HG03097 (cell line): Measurements from ENCODE around the gene OXCT1.
"Not testable (repeated sequence)": the region's sequence is repeated elsewhere in the genome, so short reads cannot be mapped to it uniquely, and the experiment has no call there.

Experiments used
- ATAC-seq: cut with Tn5 transposase; IDR thresholded peaks from one replicate; pipeline ENCODE4 v1.9.1; 2021; ENCODE audit not compliant: unreplicated experiment, low FRiP score

The OXCT1 gene

GRCh38 chr5:41785061-41785460, 85.2 kb downstream of the OXCT1 start:
- no peak for ATAC-seq

- ATAC-seq, result no peak
Observed at GRCh38 chr5:41778410-41778809, 91.8 kb downstream of the OXCT1 start.

DNA sequence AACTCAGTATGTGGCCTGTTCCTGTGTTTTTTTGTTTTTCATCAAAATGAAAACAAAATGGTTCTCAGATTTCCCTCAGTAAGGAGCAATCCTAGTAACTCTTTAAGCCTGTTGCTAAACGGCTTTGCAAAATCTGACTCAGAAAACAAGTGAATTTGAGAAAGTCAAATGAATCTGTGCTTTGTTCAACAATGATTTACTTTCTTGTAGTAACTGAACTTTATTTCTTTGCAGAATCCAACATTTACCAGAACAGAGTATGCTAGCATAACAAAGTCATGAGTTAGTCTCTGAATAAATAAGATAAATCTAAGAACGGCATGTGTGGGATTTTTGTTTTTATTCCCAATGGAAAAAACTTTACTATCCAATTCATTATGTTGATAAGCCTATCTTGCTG, 93.8 kb downstream of the OXCT1 start:
- no peak for ATAC-seq

GRCh38 chr5:41773799-41774198, 96.4 kb downstream of the OXCT1 start:
- ATAC-seq, result no peak

GRCh38 chr5:41772785-41773442, 97.3 kb downstream of the OXCT1 start:
- no peak for ATAC-seq

DNA sequence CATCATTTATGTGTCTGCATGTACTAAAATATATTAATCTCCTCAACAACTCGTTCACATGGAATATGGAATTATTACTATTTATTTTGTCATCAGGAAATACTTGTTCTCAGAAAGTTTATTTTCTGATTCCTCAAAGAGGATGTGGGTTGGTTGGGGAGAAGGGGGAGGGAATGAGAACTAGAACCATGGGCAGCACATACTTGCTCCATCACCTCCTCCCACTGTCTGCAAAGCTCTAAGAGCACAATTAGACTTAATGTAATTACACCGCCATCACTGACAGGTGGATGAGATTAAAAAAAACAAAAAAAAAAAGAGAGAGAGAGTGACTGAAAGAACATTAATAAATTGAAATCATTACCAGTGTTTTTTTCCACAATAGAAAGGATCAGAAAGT, 98.2 kb downstream of the OXCT1 start:
- ATAC-seq, result no peak

DNA sequence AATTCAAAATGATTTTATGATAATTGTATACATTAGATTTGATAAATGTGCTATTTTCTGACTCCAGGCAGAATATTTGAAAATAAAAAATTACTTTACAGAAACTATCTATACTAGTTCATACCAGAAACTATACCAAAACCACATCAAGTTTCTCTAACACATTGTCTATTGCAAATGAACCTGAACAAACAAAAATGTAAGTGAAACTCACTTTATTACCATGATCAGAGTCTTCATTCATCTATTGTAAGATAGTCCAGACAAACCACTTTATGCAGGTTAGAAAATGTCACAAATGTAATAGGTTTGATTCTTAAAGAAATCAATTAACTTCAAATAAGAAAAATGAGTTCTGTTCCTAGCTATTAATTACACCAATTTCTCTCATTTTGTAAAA, 99.4 kb downstream of the OXCT1 start:
- ATAC-seq, result peak; percentile 78

DNA sequence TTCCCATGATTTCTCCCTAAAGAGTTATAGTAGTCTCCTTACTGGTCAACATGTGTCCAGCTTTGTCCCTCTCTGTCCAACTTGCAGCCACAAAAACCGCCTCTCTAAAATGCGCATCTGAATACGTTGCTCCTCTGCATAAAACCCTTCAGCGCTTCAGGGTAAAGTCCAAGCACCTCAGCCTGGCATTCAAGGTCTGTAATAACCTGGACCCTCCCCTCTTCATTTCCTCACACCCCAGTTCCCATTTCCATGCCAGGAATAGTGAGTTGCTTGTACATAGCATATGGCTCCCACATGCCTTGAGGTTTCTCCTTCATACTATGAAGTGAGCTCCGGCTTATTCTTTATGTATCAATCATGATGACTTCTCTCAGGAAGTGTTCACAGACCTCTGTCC, 101.5 kb downstream of the OXCT1 start:
- no peak for ATAC-seq

GRCh38 chr5:41764650-41765049, 105.6 kb downstream of the OXCT1 start:
- ATAC-seq, result no peak

GRCh38 chr5:41763574-41763973, 106.7 kb downstream of the OXCT1 start:
- no peak for ATAC-seq

DNA sequence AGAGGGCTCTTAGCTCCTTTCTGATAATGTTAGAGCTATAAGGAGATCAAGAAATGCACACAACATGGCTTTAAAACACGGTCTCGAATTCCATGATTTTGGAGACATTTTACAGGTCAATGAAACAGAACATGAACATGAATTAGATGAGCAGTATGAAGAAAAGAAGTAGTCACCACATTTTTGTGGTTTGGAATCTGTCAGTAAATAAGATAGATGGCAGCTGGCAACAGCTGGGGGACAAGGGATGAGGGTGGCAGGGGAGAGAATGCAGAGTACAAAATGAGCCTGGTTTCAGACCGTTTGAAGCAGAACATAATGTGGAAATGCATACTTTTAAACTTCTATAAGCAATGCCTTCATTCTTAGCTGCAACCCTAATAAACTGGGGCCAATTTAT, 107.1 kb downstream of the OXCT1 start:
- ATAC-seq, result no peak

DNA sequence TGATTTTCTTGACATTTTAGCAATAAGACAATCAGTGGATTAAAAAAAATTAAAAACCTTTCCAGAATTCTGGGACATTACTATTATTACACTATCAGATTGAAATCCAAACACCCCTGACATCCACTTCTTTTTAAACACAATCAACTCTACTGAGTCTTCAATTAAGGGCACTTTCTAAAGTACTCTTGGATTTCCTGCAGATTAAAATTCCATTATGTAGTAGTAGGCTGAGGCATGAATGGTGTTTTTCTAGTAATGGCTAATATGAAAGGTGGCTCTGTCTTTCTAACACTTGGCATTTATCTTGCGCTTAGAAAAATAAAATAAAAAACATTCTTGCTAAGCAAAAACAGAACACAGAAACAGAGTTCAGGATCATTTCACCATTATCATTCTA, 107.8 kb downstream of the OXCT1 start:
- no peak for ATAC-seq

DNA sequence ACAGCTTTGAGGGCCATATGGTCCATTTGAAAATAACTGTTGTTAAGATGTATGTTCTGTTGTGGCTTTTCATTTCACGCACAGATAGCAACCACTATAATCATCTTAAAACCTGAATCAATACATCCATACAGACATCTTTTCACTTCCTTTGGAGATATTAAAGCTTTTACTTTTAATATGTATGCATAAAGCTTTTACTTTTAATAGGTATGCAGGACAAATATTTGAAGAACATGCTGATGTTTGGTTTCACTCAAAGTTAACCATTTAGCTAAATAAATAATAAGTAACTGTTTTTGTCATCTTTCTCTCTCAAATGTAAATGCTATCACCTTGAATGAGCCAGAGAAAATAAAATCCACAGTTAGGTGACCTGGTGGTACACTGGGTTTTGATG, 108.6 kb downstream of the OXCT1 start:
- no peak for ATAC-seq

GRCh38 chr5:41755705-41756104, 114.5 kb downstream of the OXCT1 start:
- no peak for ATAC-seq

DNA sequence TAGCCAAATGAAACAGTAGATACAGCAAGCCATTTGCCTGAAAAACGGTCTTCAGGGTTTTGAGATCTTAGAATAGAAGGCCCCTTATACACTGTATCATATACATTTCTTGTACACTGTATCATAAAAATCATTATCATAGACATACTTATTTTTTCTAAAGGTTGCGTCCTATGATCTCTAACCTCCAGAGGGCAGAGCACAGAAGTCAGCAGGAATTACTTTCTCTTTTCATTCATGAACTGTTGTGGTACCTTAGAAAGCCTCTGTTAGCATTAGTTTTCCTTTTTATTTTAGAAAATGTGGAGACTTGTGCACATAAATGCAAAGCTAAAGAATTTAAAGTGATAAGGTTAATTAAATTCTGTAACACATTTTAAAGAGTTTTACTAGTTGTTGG, 115.4 kb downstream of the OXCT1 start:
- ATAC-seq, result peak; percentile 53

GRCh38 chr5:41751867-41752266, 118.4 kb downstream of the OXCT1 start:
- ATAC-seq, result no peak

DNA sequence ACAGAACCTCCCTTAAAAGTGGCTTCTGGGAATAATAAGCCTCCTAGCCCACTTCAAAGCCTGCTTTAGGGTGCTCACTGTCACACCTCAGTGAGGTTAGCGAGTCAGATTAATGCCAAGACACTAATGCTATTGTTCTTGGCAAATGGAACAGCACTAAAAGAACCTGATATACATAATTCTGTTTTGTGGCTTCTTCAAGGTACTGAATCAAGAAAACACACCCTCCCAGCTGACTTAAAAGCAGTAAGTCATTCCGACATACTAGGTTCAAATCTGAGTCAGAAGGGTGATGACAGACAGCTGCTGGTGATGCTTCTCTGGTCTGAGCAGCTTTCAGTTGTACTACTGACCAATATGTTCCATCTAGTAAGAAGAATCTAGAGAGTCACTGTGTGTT, 121.6 kb downstream of the OXCT1 start:
- peak; percentile 90 for ATAC-seq

DNA sequence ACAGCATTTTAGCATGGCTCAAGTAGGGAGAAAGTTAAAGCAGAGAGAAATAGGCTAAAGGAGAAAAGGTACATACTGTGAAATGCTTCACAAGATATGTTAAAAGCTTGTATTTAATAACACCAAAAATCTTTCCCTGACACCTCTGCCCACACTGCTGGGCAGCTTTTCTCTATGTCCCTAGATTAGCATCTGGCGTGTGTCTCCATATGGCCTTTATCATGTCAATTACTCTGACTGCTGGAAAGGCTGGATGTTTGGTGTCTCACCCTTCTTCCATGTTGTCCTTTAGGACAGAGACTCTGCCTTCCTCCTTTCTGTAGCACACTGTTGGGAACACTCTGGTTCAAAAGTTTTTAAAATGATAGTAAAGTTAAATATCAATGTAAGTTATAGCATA, 122.5 kb downstream of the OXCT1 start:
- ATAC-seq, result no peak

GRCh38 chr5:41747301-41747700, 122.9 kb downstream of the OXCT1 start:
- ATAC-seq, result no peak

- not testable (repeated sequence) for ATAC-seq
Observed at GRCh38 chr5:41742608-41743007, 127.6 kb downstream of the OXCT1 start.

GRCh38 chr5:41738710-41739354, 131.4 kb downstream of the OXCT1 start:
- ATAC-seq, result no peak

DNA sequence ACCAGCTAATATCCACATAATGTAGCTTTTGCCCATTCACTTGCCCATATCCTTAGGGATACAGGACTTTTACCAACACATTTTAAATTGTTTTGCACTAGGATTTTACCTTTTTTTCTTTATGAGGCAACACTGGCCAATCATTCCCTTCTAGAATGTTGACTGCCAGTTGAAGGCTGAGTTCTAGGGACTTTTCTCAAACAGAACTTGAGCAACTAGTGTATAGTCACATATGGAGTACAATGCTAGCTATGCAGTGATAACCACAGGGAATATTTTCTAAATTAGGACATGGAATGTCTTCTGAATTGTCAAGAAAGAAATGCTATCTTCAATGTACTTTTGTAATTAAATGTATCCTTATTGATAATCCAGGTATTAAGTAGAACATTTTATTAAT, 133.6 kb downstream of the OXCT1 start:
- ATAC-seq, result no peak

- ATAC-seq, result peak; percentile 69
Observed at GRCh38 chr5:41735213-41735612, 135.0 kb downstream of the OXCT1 start.
